HG03280 (cell line): Measurements from ENCODE around the gene RAD54L.
"Not testable (repeated sequence)": the region's sequence is repeated elsewhere in the genome, so short reads cannot be mapped to it uniquely, and the experiment has no call there.

ENCODE experiments used
- ATAC-seq: cut with Tn5 transposase; IDR thresholded peaks from one replicate; pipeline ENCODE4 v1.9.1; 2021; ENCODE audit warnings: mild to moderate bottlenecking, moderate library complexity; ENCODE audit not compliant: unreplicated experiment

RAD54L gene

GRCh38 chr1:46247436-46248121 is at the start of gene RAD54L:
TSS of gene RAD54L (plus strand) at chr1:46247763. CDS start at chr1:46248406, 643 bp downstream.
- peak; percentile 95 for ATAC-seq

GRCh38 chr1:46197964-46198811 is 49.4 kb upstream of the RAD54L start, which contains the start of gene POMGNT1:
TSS of gene POMGNT1 (minus strand) at chr1:46198434. CDS start at chr1:46197821, 613 bp downstream.
- peak; percentile 94 for ATAC-seq

- no peak for ATAC-seq
These were observed 48.3 kb upstream of the RAD54L start for GRCh38 chr1:46199233-46199749.

GRCh38 chr1:46203738-46204405 is 43.7 kb upstream of the RAD54L start:
- ATAC-seq, result no peak

- ATAC-seq, result no peak
These were observed 43.2 kb upstream of the RAD54L start for GRCh38 chr1:46204406-46204742.

GRCh38 chr1:46205141-46205540 is 42.4 kb upstream of the RAD54L start:
- no peak for ATAC-seq

- no peak for ATAC-seq
These were observed 41.8 kb upstream of the RAD54L start for GRCh38 chr1:46205791-46206190.

- no peak for ATAC-seq
These were observed 41.2 kb upstream of the RAD54L start for GRCh38 chr1:46206399-46206798.

GRCh38 chr1:46210561-46210960 is 37.0 kb upstream of the RAD54L start:
- ATAC-seq, result no peak

GRCh38 chr1:46211051-46211450 is 36.5 kb upstream of the RAD54L start:
- no peak for ATAC-seq

GRCh38 chr1:46215504-46215903 is 32.1 kb upstream of the RAD54L start:
- ATAC-seq, result no peak

- ATAC-seq, result no peak
These were observed 29.1 kb upstream of the RAD54L start for GRCh38 chr1:46218443-46218842.

GRCh38 chr1:46219551-46220520 is 27.7 kb upstream of the RAD54L start:
- no peak for ATAC-seq

- no peak for ATAC-seq
These were observed 26.8 kb upstream of the RAD54L start for GRCh38 chr1:46220808-46221207.

- no peak for ATAC-seq
These were observed 25.8 kb upstream of the RAD54L start for GRCh38 chr1:46221749-46222148.

- ATAC-seq, result not testable (repeated sequence)
These were observed 24.5 kb upstream of the RAD54L start for GRCh38 chr1:46223055-46223454.

- peak; percentile 86 for ATAC-seq
These were observed 24.1 kb upstream of the RAD54L start for GRCh38 chr1:46223472-46223943.

GRCh38 chr1:46224966-46225365 is 22.6 kb upstream of the RAD54L start:
- no peak for ATAC-seq

- ATAC-seq, result not testable (repeated sequence)
These were observed 16.3 kb upstream of the RAD54L start for GRCh38 chr1:46231231-46231630.

GRCh38 chr1:46236882-46237281 is 10.7 kb upstream of the RAD54L start:
- no peak for ATAC-seq
